Measurements from ENCODE around the gene B4GAT1. TPM values are rescaled to one million over a fixed set of nuclear protein-coding genes. Genes with fewer than 3 reads are reported as not detected.

The B4GAT1 gene
- total RNA-seq, 2 experiments from 2014 or later: 5.4 to 5.8 TPM

DNA sequence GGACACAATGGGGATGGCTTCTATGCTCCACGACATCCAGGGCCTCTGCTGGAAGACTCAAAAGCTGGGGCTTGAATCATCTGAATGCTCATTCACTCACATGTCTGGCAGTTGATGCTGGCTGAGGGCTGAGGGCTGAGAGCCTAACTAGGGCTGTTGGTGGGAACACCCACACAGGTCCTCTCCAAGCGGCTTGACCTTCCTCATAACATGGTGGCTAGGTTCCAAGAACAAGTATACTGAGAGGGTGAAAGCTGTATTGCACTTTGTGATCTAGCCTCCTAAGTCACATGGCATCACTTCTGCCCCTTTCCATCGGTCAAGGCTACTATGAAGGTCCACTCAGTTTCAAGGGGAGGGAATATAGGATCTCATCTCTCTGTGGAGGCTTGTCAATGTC is 48.2 kb downstream of the B4GAT1 start:
- intact Hi-C loops (cut with micrococcal nuclease): no loop called here

DNA sequence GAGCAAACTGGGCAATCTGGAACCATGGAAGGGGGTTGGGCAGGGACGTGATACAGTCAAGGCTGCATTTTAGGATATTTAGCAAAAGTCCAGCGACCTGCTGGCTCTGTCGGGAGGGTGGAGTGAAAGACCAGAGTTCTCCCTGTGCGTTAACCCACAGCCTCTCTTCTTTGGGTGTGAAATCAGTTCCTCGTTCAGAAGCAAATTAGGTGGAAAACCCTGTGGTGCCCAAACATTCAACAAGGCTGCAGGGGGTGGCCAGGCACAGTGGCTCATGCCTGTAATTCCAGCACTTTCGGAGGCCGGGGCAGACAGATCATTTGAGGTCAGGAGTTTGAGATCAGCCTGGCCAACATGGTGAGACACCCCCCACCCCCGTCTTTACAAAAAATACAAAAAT is 49.8 kb downstream of the B4GAT1 start:
- Mint-ChIP-seq H3K9me3 (no peaks in the 10 kb centered on the region), H3K4me1 (ENCODE audit: low read depth) (peaks cover 3% of the 10 kb centered on the region), H3K27me3 (ENCODE audit: low read depth) (peaks cover 11% of the 10 kb centered on the region), H3K4me3 (no peak overlapping the region), H3K36me3 (ENCODE audit: low read depth) (no peaks in the 10 kb centered on the region), H3K27ac (no peak overlapping the region)
- intact Hi-C loops (cut with micrococcal nuclease): no loop called here
- CTCF ChIA-PET: interaction anchor here (1.1 to 1.4 kb wide), 3 partner anchors 8 to 89 kb away, joined by 3 to 4 read pairs (median 3); partner anchors contain the start of gene YIF1A
- DNase-seq: no peak

More for the DNA sequence above, 48.2 kb downstream of the B4GAT1 start:
- no peaks in the 10 kb centered on the region for H3K9me3 Mint-ChIP-seq
- no peak overlapping the region for H3K4me3 Mint-ChIP-seq
- no peak overlapping the region for H3K27ac Mint-ChIP-seq
- DNase-seq: no peak
- H3K36me3 Mint-ChIP-seq (ENCODE audit: low read depth): no peaks in the 10 kb centered on the region
- H3K27me3 Mint-ChIP-seq (ENCODE audit: low read depth): no peaks in the 10 kb centered on the region
- CTCF ChIA-PET: interaction anchor here (1.1 kb wide), 1 partner anchor 17 kb away, joined by 4 read pairs; no protein-coding TSS in a partner anchor
- no peaks in the 10 kb centered on the region for H3K4me1 Mint-ChIP-seq (ENCODE audit: low read depth)

Other genes starting within 250 kb of the B4GAT1 start
- 10 to 100 TPM; 36.9 to 41.7 TPM for gene KLC2, start 89.9 kb downstream of the B4GAT1 start, total RNA-seq
- 100 to 1,000 TPM; 112 to 115 TPM for gene RAB1B, start 79.0 kb downstream of the B4GAT1 start, total RNA-seq
- 1 to 10 TPM; 1.2 to 1.6 TPM for gene CNIH2, start 69.5 kb downstream of the B4GAT1 start, total RNA-seq
- gene YIF1A, start 58.5 kb downstream of the B4GAT1 start, total RNA-seq: 10 to 100 TPM; 45.9 to 49.7 TPM
- not detected for gene TMEM151A, start 55.7 kb downstream of the B4GAT1 start, total RNA-seq
- gene CD248, start 30.6 kb downstream of the B4GAT1 start, total RNA-seq: under 1 TPM; 0.15 to 0.26 TPM
- gene RIN1, start 11.2 kb downstream of the B4GAT1 start, total RNA-seq: 1 to 10 TPM; 2.0 to 2.6 TPM
- 10 to 100 TPM; 24.0 to 25.3 TPM for gene BRMS1, start 2.5 kb downstream of the B4GAT1 start, total RNA-seq
- 1 to 10 TPM; 6.6 to 7.4 TPM for gene SLC29A2, start 24.1 kb upstream of the B4GAT1 start, total RNA-seq
- gene NPAS4, start 73.4 kb upstream of the B4GAT1 start, total RNA-seq: not detected
- gene MRPL11, start 91.2 kb upstream of the B4GAT1 start, total RNA-seq: 100 to 1,000 TPM; 143 to 144 TPM
- gene PELI3, start 119.3 kb upstream of the B4GAT1 start, total RNA-seq: 1 to 10 TPM; 2.3 to 2.4 TPM
- 10 to 100 TPM; 73.8 to 80.1 TPM for gene DPP3, start 132.8 kb upstream of the B4GAT1 start, total RNA-seq
- 10 to 100 TPM; 10.1 to 10.9 TPM for gene BBS1, start 163.0 kb upstream of the B4GAT1 start, total RNA-seq
- 10 to 100 TPM; 11.5 to 13.4 TPM for gene ZDHHC24, start 198.4 kb upstream of the B4GAT1 start, total RNA-seq
- under 1 TPM in 1 of 2 experiments, not detected in 1; 0.07 TPM for gene ACTN3, start 199.3 kb upstream of the B4GAT1 start, total RNA-seq
- gene CTSF, start 221.0 kb upstream of the B4GAT1 start, total RNA-seq: under 1 TPM; 0.64 to 0.96 TPM
- gene CCDC87, start 245.4 kb upstream of the B4GAT1 start, total RNA-seq: under 1 TPM; 0.07 to 0.12 TPM
- gene CCS, start 245.6 kb upstream of the B4GAT1 start, total RNA-seq: 10 to 100 TPM; 22.6 to 22.8 TPM